Fibroblast of gingiva (primary cell): Measurements from ENCODE around the gene NT5C2.
"Not testable (repeated sequence)": the region's sequence is repeated elsewhere in the genome, so short reads cannot be mapped to it uniquely, and the experiment has no call there.

ENCODE experiments used
- DNase-seq: peaks from one replicate; pipeline ENCODE4 v3.0.0-alpha.2; 2011; ENCODE audit warnings: low read depth

NT5C2 gene

DNA sequence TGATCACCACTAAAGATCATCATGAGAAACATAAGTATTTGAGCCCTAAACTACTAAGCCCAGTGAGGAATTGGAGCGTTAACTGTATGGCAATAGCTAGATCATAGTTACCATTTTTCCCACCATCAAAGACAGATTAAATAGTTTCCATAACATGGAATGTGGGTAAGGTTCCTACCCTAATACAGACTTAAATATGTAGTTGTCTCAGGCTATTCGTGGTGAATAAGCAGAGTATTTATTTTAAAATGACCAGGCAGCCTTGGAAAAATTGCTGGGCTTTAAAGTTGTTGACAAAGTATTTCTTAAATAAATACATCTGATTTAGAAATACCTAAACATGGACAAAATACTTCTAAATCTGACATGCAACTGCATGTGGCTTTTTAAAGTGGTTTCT lies 106.8 kb downstream of the NT5C2 start:
- DNase-seq, result no peak

DNA sequence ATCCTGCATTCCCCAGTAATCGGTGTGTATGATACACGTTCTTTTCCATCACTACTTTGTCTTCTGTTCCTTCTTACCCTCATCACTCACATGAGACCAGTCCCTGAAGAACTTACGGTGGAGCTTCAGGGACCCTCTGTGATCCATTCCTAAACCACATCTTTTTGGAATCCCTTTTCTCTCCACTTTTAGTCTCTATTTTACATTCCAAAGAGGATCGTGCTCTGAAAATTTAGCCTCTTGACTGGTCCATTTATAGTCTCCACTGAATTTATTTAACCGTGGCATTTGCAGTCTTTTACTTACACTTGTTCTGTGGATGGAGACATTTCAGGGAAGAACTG lies 109.1 kb downstream of the NT5C2 start:
- no peak for DNase-seq

DNA sequence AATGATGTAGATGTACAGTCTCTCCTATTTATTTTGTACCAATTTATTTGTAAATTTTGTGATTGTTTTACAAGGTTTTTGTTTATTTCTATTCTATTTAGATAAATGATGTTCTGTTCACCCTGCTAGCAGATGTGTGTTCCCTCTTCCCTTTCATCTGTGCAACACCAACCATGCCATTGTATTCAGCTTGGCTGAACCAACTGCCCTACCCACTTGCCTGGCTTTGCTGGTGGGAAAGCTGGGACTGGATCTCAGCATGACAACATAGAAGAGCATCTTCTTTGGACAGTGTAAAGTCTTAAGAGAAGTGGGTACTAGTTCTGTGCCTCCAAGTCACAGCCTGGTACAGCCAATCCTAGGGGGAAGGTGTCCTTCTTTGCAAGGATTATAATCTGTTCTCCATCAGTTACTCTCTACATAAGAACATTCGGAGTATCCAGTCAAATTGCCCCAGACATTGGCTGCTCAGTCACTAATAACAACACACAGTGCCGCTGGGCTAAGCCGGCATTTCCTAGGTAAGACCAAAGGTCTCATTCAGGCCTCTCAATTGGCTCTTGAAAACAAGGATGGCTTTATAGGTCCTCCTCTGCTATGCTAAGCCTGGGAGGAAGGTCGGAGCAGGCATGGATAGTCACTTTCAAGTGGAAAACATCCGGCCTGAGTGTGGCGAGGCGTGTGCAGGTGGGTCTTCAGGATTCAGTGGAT lies 109.7 kb downstream of the NT5C2 start:
- no peak for DNase-seq

DNA sequence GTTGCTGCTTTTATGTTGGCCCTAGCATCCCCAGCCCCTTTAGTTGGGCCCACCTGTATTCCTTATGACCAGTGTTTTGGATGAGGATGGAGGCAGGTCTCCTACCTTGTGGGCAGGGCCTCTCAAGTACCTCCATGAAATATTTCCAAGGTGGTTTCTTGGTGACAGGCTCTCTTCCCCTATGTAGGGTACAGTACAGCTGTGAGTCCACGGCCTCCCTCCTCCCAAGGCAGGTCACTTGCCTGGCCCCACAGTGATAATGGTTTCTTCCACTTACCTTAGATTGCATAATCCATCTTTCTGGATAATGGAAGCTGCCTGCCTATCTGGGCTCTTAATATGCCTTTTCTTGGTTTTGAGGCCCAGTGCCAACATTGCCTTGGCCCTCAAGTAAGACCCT lies 110.4 kb downstream of the NT5C2 start:
- no peak for DNase-seq

DNA sequence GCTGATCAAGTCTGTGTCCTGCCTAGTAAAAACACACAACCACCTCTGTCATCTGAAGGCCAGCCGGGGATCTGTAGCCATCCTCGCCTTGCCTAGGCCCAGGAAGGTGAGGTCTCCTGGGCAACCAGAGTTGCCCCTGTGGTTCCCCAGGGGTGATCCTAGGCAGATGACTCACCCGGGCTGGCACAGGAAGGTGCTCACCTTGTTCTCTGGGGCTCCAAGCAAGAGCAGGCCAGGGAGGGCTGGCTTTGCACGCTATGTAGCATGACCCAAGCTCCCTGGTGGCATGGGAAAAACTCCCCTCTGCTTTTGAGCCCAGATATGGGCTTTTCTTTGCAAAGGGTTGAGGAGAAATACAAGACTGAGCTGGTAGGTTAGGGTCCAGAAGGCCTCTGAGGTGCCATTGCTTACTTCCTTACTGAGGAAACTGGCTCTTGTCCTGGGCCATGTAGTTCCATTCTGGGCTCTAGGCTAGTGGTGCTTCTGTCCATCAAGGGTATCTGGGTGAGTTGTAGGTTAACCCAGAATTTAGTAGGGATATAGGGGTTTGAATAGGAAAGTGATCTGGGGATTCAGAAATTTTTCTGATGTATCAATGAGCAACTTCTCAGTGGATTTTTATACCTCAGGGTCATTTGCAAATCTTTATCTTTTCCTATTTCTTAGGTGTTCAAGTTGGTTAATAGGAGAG lies 112.0 kb downstream of the NT5C2 start:
- DNase-seq, result no peak

DNA sequence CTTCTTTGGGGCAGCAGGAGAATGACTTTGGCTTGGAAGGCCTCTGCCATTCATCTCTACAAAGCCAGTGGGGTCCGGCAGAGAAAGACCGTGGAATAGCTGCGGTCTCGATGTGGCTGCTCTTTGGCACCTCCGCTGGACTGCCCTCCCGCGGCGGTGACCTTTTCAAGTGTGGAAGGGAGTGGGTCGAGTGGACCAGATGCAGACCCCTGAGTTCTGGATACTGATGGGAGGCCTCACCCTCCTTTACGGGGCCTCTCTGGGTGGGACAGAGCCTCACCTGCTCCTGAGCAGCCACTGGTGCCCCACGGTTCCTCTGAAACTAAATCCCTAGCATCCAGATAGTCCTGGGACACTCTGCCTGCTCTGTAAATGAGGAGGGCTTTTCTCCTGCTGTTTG lies 113.1 kb downstream of the NT5C2 start:
- DNase-seq, result no peak

DNA sequence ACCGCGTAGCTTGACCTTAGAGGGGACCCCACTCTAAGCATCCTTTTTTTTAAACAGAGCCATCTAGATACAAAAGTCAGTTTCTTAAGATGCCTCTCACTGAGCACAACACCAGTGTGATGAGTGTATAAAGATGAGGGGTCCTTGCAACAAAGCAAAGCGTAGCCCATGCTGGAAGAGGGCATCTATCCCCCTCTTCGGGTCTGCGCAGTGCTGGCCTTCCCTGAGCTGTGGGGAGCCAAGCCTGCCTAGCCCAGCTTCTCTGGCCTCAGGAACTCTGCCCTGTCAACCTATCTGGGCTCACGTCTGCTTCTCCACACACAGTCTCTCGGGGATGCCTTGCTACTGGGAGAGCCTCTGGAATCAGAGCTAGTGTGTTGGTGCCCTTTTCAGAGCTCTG lies 114.0 kb downstream of the NT5C2 start:
- DNase-seq, result no peak

DNA sequence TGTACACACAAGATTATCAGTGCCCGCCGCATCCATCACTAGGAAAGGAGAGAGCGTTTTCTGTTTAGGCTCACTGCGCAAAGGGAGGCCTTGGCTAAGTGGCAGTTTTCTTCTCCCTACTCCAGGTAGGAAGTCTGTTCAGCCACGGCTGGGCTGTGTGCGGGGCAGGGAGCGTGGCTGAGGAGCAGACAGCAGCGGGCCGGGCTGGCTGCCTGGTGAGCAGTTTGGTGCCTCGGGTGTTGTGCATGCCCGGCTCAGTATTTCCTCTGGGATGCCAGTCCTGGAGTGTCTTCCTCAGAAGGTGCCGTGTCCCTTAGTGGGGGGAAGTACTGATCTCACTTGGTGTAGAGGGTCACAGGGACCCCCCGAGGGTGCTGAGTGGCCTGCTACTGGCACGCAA lies 114.4 kb downstream of the NT5C2 start:
- no peak for DNase-seq

DNA sequence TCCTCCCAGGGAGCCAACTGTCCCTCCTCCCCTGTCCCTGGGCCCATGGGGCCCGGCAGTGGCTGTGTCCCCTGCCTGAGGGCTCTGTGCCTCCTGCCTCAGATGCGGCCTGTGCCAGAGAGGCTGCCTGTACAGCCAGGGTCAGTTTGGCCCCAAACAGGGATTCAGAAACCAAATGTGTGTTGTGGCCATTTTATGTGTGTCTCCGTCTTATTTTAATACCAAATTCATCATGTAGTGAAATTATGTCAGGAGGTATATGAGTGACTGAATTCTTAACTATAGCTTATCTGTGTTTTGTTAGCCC lies 114.8 kb downstream of the NT5C2 start:
- DNase-seq, result no peak

DNA sequence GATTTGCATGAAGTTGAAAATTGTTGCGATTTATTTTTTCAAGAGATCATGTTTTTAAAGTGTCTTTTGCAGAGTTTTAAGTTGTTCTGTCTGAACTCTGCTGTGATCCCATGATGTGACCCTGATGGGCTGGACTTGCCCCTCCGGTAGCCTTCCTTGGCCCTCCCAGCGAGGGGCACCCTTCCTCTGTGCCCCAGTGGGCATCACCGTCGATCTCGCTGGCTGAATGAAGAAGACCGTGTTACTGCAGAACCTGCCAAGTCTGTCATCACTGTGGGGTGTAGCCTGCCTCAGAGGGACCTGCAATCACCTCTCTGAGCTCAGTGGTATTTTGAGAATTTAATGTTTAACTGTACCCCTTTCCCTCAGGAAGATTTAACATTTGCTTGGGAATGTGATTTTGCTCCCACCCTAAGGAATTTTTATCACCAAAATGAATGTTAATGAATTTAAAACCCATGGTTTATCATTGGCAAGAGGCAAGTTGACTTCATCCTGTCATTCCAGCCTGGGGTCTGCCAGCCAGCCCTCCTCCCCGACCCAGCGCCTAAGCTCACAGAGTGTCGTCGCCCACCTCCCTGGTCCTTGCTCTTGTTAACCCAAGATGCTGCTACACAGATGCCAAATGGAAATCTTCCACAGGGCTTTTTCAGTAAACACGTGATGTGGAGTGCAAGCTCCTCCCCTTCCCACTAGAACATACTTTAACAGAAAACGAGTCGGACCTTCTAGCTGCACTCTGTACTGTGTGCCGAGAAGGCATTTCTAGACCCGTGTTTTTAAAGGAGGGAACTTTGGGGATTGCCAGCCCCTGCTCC lies 115.4 kb downstream of the NT5C2 start:
- DNase-seq, result no peak

DNA sequence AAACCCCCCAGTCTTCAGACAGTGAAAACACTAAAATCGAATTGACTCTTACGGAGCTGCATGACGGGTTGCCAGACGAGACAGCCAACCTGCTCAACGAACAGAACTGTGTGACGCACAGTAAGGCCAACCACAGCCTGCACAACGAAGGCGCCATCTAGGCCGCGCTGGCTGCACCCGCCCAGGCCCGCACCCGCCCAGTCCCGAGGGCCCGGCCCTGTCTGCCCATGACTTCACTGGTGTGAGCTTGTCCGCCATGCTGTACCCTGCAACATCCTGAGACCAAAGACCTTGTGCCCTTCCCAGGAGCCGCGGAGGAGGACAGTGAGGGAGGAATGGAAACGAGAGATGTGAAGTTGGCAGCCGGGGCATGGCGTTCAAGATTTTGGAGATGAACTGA lies 116.1 kb downstream of the NT5C2 start:
- DNase-seq, result no peak

DNA sequence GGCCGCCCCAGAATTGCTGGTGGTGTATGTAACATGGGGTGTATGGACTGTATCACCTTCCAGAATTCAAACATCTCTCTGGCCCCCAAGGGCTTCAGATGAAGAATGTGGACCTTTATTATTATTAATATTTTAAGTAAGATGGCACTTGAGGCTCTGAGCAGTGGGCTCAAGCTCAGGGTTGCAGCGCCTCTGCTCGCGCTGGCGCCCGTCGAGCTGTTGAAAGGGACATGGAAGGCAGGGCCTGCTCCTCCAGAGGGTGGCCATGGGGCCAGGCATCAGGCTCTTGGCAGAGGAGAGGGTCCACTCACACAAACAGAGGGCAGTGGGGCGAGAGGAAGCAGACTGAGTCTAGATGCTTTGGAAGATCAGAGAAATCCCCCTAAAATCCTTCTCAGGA lies 120.2 kb downstream of the NT5C2 start:
- no peak for DNase-seq

DNA sequence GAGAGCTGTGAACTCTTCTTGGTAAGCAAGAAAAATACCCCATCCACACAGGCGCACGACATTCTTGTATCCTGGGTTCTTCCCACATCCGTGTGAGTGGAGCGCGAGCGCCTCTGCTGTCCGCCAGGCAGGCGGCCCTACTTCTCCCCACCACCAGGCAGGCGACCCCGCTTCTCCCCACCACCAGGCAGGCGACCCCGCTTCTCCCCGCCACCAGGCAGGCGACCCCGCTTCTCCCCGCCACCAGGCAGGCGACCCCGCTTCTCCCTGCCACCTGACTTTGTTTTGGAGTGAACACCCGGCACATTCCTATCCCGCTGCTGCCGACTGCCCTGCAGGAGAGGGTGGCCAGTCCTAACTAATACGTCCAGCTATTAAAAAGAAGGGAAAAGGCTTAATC lies 120.8 kb downstream of the NT5C2 start:
- DNase-seq, result no peak

DNA sequence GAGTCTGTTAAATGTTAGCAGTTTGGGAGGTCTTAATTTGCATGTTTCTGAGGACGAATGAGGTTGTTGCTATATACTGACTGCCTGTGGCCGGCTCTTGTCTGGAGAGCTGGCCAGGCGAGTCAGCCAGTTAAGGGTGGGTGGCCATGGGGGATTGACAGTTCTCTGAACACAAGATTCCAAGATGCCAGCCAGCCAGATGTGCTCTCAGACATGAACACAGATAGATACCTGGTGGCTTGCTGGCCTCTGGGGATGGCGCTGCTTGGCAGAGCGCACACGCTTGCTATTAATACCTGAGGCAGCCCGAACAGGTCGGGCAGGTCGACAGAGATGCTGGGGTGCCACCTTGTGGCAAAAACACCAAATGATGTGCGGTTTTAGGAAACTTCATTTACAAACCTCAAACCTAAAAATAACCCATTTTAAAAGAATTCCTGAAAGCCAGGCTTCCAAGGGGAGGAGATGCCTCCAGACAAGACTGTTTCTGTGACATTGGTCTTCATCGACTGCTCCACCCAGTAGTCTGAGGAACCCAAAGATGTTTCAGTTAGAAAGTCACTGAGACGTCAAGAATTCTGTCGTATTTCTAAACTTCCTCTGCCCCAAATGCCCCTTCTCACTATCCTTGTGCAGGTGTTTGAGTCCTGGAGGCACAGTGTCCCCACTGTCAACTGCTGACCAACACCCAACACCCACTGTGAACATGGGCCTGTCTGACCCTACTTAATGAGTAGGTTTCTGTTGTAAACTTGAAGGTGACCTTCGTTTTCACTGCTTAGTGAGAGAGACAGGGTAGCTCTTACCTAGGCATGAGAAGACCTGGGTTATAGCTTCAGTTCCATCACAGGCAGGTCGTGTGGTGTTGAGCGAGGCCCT lies 123.4 kb downstream of the NT5C2 start:
- peak; percentile 27 for DNase-seq

DNA sequence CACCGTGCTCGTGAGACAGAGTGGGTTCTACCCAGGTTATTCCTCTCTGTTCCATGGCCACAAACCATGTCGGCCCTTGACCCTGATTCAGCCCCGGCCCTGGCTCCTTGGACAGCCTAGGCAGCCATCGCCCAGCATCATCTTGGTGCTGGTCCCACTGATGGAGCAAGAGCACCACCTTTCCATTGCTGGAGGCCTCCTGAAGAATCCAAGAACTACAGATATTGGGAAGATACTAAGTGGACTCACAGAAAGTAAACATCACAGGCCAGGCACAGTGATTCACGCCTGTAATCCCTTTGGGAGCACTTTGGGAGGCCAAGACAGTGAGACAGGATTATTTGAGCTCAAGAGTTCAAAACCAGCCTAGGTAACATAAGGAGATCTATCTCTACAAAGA lies 125.1 kb downstream of the NT5C2 start:
- DNase-seq, result no peak

DNA sequence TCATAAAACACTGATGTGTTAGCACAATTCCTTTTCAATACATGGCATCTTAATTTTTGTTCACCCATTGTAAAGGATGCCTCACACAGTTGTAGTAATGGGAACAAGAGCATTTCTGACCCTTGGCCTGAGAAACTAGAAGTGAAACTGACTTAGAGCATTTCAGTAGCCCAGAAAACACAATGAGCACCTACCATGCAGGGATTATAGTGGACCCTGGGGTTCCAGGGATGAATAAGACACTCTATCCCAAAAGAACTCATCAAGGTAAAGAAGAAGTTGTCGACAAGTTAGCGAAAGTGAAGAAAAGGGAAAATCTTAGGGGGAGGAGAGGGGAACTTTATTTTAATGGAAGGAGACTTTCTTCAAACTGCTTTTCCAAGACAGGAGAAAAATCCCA lies 125.6 kb downstream of the NT5C2 start:
- DNase-seq, result no peak

DNA sequence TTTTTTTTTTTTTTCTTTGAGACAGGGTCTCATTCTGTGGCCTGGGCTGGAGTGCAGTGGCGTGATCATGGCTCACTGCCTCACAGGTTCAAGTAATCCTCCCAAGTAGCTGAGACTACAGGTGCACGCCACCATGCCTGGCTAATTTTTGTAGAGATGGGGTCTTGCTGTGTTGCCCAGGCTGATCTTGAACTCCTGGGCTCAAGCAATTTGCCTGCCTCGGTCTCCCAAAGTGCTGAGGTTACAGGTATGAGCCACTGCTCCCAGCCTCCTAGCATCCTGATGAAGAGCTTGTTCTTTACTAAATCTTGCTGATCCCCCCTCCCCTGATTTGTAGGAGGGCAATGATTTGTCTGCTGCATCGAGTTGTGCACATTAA lies 126.0 kb downstream of the NT5C2 start:
- not testable (repeated sequence) for DNase-seq

DNA sequence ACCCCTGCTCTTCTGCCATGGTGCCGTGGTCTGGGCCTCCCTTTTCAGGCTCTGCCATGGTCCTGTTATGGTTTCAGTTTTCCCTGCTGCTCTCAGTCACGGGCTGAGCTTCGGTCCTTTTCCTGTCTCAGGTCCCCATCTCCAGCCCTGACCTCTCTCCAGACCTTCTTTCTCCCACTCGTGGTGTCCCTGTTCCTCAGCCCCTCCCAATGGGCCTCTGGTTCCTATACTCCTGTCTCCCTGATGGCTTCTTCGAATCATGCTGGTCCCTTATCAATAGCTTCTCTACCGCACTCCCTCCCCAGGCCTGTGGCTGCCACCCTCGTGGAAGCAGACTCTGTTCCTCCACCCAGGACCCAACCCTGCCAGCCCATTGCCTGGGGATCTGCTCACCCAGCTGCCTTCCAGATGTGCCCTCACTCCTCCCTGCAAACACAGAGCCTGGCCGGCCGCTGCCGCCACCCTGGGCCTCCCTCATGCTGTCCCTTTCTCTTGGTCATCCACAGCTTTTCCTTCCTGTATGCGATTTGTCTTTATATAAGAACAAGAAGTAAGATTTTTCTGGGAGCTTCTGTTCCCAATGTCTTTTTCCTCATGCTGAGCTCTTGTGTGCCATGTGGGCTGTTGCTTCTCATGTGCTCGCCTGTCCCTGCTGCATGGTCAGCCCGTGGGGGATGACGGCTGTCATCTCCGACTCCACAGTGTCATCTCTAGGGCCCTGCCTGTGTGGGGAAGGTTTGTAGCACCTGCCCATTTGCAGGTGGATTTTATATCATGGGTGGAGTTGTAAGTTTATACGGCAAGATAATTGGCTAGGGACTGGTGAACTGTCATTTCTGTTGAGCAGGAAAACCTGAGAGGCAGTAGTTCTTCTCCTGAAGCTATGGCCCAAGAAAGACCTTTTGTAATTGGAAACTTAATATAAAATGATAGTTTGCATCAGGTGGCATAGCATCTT lies 126.7 kb downstream of the NT5C2 start:
- no peak for DNase-seq

DNA sequence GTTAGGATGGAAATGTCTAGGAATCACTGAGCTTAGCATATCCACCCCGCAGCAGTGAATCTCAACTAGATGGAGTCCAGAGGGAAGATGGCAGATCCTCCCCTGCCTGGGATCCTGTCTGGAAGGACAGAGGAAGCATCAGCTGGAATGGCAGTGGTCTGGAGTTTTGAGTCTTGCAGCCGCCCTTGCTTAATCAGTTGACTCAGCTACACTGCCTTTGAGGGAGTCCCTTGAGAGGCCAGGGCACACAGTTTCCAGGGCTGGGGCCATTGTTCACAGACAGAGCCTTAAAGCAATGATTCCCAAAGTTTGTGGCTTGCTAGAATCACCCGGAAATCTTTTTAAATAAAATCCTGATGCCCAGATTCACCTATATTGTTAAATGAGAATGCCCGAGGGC lies 128.1 kb downstream of the NT5C2 start:
- DNase-seq, result no peak

DNA sequence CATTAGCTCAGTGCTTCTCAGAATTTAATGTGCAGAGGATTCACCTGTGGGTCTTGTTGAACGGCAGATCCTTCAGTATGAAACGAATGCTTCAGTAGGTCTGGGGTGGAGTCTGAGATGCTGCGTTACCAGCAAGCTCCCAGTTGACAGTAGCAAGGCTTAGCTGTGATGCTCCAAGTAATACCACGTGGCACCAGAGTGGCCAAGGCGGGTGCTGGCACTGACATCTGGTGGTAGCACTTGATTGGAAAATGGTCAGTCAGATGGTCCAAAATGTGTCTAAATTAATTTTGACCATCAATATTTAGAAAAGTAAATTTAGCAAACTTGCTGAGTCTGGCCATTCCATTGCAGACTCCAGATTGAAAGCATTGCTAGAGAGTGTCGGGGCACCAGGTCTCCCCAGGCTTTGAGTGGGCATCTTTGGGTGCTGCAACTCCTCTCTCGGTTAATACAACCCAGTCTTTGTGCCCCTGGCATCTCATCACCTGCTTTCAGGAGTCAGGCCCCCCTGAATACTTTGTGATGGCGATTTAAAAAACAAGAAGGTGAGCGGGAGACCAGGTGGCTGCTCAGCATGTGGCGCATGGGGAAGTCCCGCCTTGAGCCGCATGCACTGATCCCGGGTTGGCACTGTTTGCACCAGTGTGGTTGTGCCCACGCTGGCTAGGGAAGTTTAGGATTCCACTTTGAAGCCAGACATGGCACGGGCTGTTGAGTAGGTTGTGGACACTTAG lies 130.1 kb downstream of the NT5C2 start:
- DNase-seq, result no peak

DNA sequence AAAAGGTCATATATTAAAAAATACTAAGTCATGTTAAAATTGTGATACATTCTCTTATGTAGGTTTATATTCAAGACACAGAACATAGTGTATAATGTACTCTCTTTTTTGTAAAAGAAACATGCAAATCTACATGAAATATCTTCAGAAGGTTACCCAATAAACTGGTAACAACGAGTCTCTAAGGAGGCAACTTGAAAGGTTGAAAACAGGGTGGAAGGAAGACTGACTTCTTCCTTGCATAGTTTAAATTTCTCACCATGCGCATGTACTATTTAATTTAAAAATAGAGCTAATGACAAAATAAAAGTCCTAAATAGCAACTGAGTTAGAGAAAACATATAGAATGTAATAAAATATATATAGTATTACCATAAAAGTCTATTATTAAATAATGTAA lies 132.5 kb downstream of the NT5C2 start:
- no peak for DNase-seq
